NB4 (cell line): ENCODE data around the gene LITAFD.

ENCODE experiments used
- CTCF ChIP-seq: IDR thresholded peaks from one replicate; pipeline ENCODE4 v1.5.1; 2012; ENCODE audit warnings: low read depth, low read length
- MAX ChIP-seq: IDR thresholded peaks from 2 replicates; pipeline ENCODE4 v1.6.1; 2011; ENCODE audit warnings: low read depth, low read length
- MYC ChIP-seq: IDR thresholded peaks from 2 replicates; pipeline ENCODE4 v1.6.1; 2011; ENCODE audit warnings: low read depth, low read length
- POLR2A ChIP-seq: IDR thresholded peaks from 2 replicates; pipeline ENCODE4 v1.6.1; 2011; ENCODE audit warnings: mild to moderate bottlenecking; ENCODE audit not compliant: insufficient read length; ENCODE audit errors: extremely low read depth

GRCh38 chr16:8869212-8869987 is 12.8 kb upstream of the LITAFD start:
- TF ChIP-seq CTCF (no peak), POLR2A (no peak), MYC (peak; percentile 42; the same call in 1 of the 2 replicates), MAX (no peak)
